Mesenchymal stem cell (in vitro differentiated cells and primary cell): ENCODE data around the gene ASTN2.

Source experiments
- DNase-seq: peaks from one replicate; pipeline ENCODE4 v3.0.0-alpha.2; 2013
- H2AFZ ChIP-seq: one replicate; pipeline ENCODE4 v1.6.1; 2013; ENCODE audit warnings: low read depth, mild to moderate bottlenecking, control low read depth, inconsistent platforms, low read length, moderate library complexity
- H2AK5ac ChIP-seq: 2 replicates; pipeline ENCODE4 v1.6.1; 2013; ENCODE audit warnings: low read length, moderate library complexity, mild to moderate bottlenecking, inconsistent platforms; ENCODE audit not compliant: severe bottlenecking
- H2BK120ac ChIP-seq: one replicate; pipeline ENCODE4 v1.6.1; 2013; ENCODE audit warnings: low read depth, mild to moderate bottlenecking, inconsistent platforms, low read length, moderate library complexity
- H2BK12ac ChIP-seq, 2 experiments: one replicate each; pipeline ENCODE4 v1.6.1; 2013; ENCODE audit warnings: inconsistent platforms in 2 of 2, low read length in 2 of 2, mild to moderate bottlenecking in 2 of 2, moderate library complexity in 2 of 2, control low read depth in 1 of 2
- H2BK15ac ChIP-seq: one replicate; pipeline ENCODE4 v1.6.1; 2013; ENCODE audit warnings: mild to moderate bottlenecking, low read depth, inconsistent platforms; ENCODE audit not compliant: poor library complexity, severe bottlenecking
- H2BK5ac ChIP-seq: 2 replicates; pipeline ENCODE4 v1.6.1; 2013; ENCODE audit warnings: low read depth, mild to moderate bottlenecking, low read length, control low read depth, inconsistent platforms; ENCODE audit not compliant: poor library complexity, severe bottlenecking
- H3K14ac ChIP-seq, 2 experiments: one replicate each; pipeline ENCODE4 v1.6.1; 2013; ENCODE audit warnings: inconsistent platforms in 2 of 2, low read length in 2 of 2, control low read depth in 1 of 2, mild to moderate bottlenecking in 1 of 2, moderate library complexity in 1 of 2
- H3K18ac ChIP-seq, 2 experiments: one replicate each; pipeline ENCODE4 v1.6.1; 2013; ENCODE audit warnings: inconsistent platforms in 2 of 2, low read length in 2 of 2, control low read depth in 1 of 2, low read depth in 1 of 2, mild to moderate bottlenecking in 1 of 2
- H3K23ac ChIP-seq, 2 experiments: one replicate each; pipeline ENCODE4 v1.6.1; 2013; ENCODE audit warnings: inconsistent platforms in 2 of 2, low read length in 2 of 2, mild to moderate bottlenecking in 2 of 2, moderate library complexity in 2 of 2, control low read depth in 1 of 2
- H3K27ac ChIP-seq: 2 replicates; pipeline ENCODE4 v1.5.1; 2013; ENCODE audit warnings: mild to moderate bottlenecking, moderate library complexity, low read length, control low read depth, inconsistent platforms; ENCODE audit not compliant: poor library complexity, severe bottlenecking
- H3K27me3 ChIP-seq, 2 experiments: 2 replicates each; pipeline versions ENCODE4 v1.6.1 to v1.7.0; 2013; ENCODE audit warnings: low read length in 2 of 2, mild to moderate bottlenecking in 2 of 2, moderate library complexity in 2 of 2, control low read depth in 1 of 2, inconsistent platforms in 1 of 2; ENCODE audit not compliant: control insufficient read depth in 1 of 2, insufficient read depth in 1 of 2
- H3K36me3 ChIP-seq, 2 experiments: 2 replicates each; pipeline versions ENCODE4 v1.6.1 to v1.7.0; 2013; ENCODE audit warnings: low read length in 2 of 2, control low read depth in 1 of 2, inconsistent platforms in 1 of 2, low read depth in 1 of 2, mild to moderate bottlenecking in 1 of 2; ENCODE audit not compliant: insufficient read depth in 2 of 2, control insufficient read depth in 1 of 2
- H3K4ac ChIP-seq, 2 experiments: one replicate each; pipeline ENCODE4 v1.6.1; 2013; ENCODE audit warnings: inconsistent platforms in 2 of 2, low read length in 2 of 2, mild to moderate bottlenecking in 2 of 2, moderate library complexity in 2 of 2, control low read depth in 1 of 2, low read depth in 1 of 2
- H3K4me1 ChIP-seq: 2 replicates; pipeline ENCODE4 v1.6.1; 2013; ENCODE audit warnings: low read depth, low read length, control low read depth; ENCODE audit not compliant: control insufficient read depth, insufficient read depth
- H3K4me2 ChIP-seq: 2 replicates; pipeline ENCODE4 v1.6.1; 2013; ENCODE audit warnings: low read length, mild to moderate bottlenecking, inconsistent platforms; ENCODE audit not compliant: poor library complexity, severe bottlenecking
- H3K4me3 ChIP-seq, 2 experiments: 2 replicates each; pipeline versions ENCODE4 v1.5.1 to v1.7.0; 2013; ENCODE audit warnings: low read length in 2 of 2, mild to moderate bottlenecking in 2 of 2, control low read depth in 1 of 2, low read depth in 1 of 2; ENCODE audit not compliant: insufficient read depth in 1 of 2
- H3K79me1 ChIP-seq: replicated peaks from 2 replicates; pipeline ENCODE4 v1.6.1; 2013; ENCODE audit warnings: mild to moderate bottlenecking, control low read depth, low read length, inconsistent platforms; ENCODE audit not compliant: poor library complexity, severe bottlenecking
- H3K9ac ChIP-seq: 2 replicates; pipeline ENCODE4 v1.7.0; 2013; ENCODE audit warnings: mild to moderate bottlenecking, low read length, moderate library complexity
- H3K9me3 ChIP-seq: 2 replicates; pipeline ENCODE4 v1.7.0; 2013; ENCODE audit warnings: mild to moderate bottlenecking, low read length; ENCODE audit not compliant: control insufficient read depth
- H4K8ac ChIP-seq: one replicate; pipeline ENCODE4 v1.6.1; 2013; ENCODE audit warnings: inconsistent platforms, mild to moderate bottlenecking, low read length, moderate library complexity
- H4K91ac ChIP-seq: one replicate; pipeline ENCODE4 v1.6.1; 2013; ENCODE audit warnings: mild to moderate bottlenecking, low read length, inconsistent platforms
- WGBS: methylation state at CpG from one replicate; pipeline ENCODE4 v1.1.7; 2013; ENCODE audit warnings: mixed read lengths; 5-methylcytosine and 5-hydroxymethylcytosine counted together

Gene ASTN2

GRCh38 chr9:117239428-117239827 is 175.4 kb downstream of the ASTN2 start:
- no peak overlapping the region for H2BK15ac ChIP-seq
- H2AK5ac ChIP-seq = no peak overlapping the region
- H3K14ac ChIP-seq = no peak overlapping the region
- no peak overlapping the region for H2BK12ac ChIP-seq
- no peak overlapping the region for H3K9ac ChIP-seq
- no peak overlapping the region for H3K4ac ChIP-seq
- H3K4me3 ChIP-seq = no peak overlapping the region
- no peak overlapping the region for H2BK5ac ChIP-seq
- no peak overlapping the region for H4K8ac ChIP-seq
- H3K23ac ChIP-seq = no peak overlapping the region
- H3K18ac ChIP-seq = no peak overlapping the region
- no peak overlapping the region for H4K91ac ChIP-seq
- no peak overlapping the region for H2AFZ ChIP-seq
- H3K79me1 ChIP-seq = no peaks in the 10 kb centered on the region
- 56% methylated on average over 1 of the region's 1 CpG for WGBS
- H3K9me3 ChIP-seq = no peaks in the 10 kb centered on the region
- H3K27me3 ChIP-seq = no peaks in the 10 kb centered on the region
- no peak overlapping the region for H2BK120ac ChIP-seq
- no peaks in the 10 kb centered on the region for H3K36me3 ChIP-seq
- H3K4me2 ChIP-seq = no peak overlapping the region
- H3K27ac ChIP-seq = no peak overlapping the region
- no peaks in the 10 kb centered on the region for H3K4me1 ChIP-seq
- no peak for DNase-seq

- H3K4ac ChIP-seq = no peak overlapping the region
- H3K79me1 ChIP-seq = no peaks in the 10 kb centered on the region
- H4K8ac ChIP-seq = no peak overlapping the region
- H3K14ac ChIP-seq = peak overlapping the region in 1 of 2 experiments; percentile 81
- no peak overlapping the region for H3K23ac ChIP-seq
- H2AFZ ChIP-seq = no peak overlapping the region
- H2BK5ac ChIP-seq = no peak overlapping the region
- no peaks in the 10 kb centered on the region for H3K27me3 ChIP-seq
- no peaks in the 10 kb centered on the region for H3K9me3 ChIP-seq
- WGBS = 96% methylated on average over 6 of the region's 6 CpGs
- no peak overlapping the region for H4K91ac ChIP-seq
- H3K4me2 ChIP-seq = no peak overlapping the region
- no peaks in the 10 kb centered on the region for H3K36me3 ChIP-seq
- no peak overlapping the region for H3K9ac ChIP-seq
- no peak overlapping the region for H2BK120ac ChIP-seq
- H3K4me1 ChIP-seq = no peaks in the 10 kb centered on the region
- no peak for DNase-seq
- no peak overlapping the region for H2BK15ac ChIP-seq
- no peak overlapping the region for H3K4me3 ChIP-seq
- H2BK12ac ChIP-seq = no peak overlapping the region
- no peak overlapping the region for H3K27ac ChIP-seq
- H3K18ac ChIP-seq = no peak overlapping the region
- H2AK5ac ChIP-seq = no peak overlapping the region
Measured at GRCh38 chr9:117234103-117234502, 180.8 kb downstream of the ASTN2 start.

- Histone ChIP-seq H3K27ac (no peak overlapping the region), H3K18ac (no peak overlapping the region), H3K14ac (no peak overlapping the region), H3K4ac (no peak overlapping the region), H3K27me3 (no peaks in the 10 kb centered on the region), H2BK15ac (no peak overlapping the region), H2BK5ac (no peak overlapping the region), H4K91ac (no peak overlapping the region), H3K9ac (no peak overlapping the region), H3K9me3 (no peaks in the 10 kb centered on the region), H3K4me1 (no peaks in the 10 kb centered on the region), H3K23ac (no peak overlapping the region), H2AK5ac (no peak overlapping the region), H3K36me3 (no peaks in the 10 kb centered on the region), H3K4me2 (no peak overlapping the region), H2BK12ac (no peak overlapping the region), H2AFZ (no peak overlapping the region), H3K79me1 (no peaks in the 10 kb centered on the region), H4K8ac (no peak overlapping the region), H3K4me3 (no peak overlapping the region), H2BK120ac (no peak overlapping the region)
- no peak for DNase-seq
- 77% methylated on average over 3 of the region's 4 CpGs for WGBS
Measured at GRCh38 chr9:117233016-117233415, 181.8 kb downstream of the ASTN2 start.

- Histone ChIP-seq H3K18ac (no peak overlapping the region), H2BK12ac (no peak overlapping the region), H4K91ac (no peak overlapping the region), H2BK15ac (no peak overlapping the region), H3K4ac (no peak overlapping the region), H3K9ac (no peak overlapping the region), H2BK120ac (no peak overlapping the region), H2AFZ (no peak overlapping the region), H3K36me3 (no peaks in the 10 kb centered on the region), H2AK5ac (no peak overlapping the region), H3K27ac (no peak overlapping the region), H3K9me3 (no peaks in the 10 kb centered on the region), H3K4me1 (no peaks in the 10 kb centered on the region), H2BK5ac (no peak overlapping the region), H4K8ac (no peak overlapping the region), H3K14ac (no peak overlapping the region), H3K23ac (no peak overlapping the region), H3K4me3 (no peak overlapping the region), H3K4me2 (no peak overlapping the region), H3K79me1 (no peaks in the 10 kb centered on the region), H3K27me3 (no peaks in the 10 kb centered on the region)
- DNase-seq = no peak
- 77% methylated on average over 1 of the region's 1 CpG for WGBS
Measured at GRCh38 chr9:117232281-117232680, 182.6 kb downstream of the ASTN2 start.
